Measurements from ENCODE around the gene CITED1. TPM values are rescaled to one million over a fixed set of nuclear protein-coding genes. Genes with fewer than 3 reads are reported as not detected.

CITED1 gene
- total RNA-seq, 1 donor from 2014 or later, result not detected

- peaks cover 2% of the 10 kb centered on the region for H3K36me3 ChIP-seq (ENCODE audit: control insufficient read depth, insufficient read depth, low read length)
- TF ChIP-seq CTCF (IDR thresholded peaks at IDR 0.05; ENCODE audit: insufficient read depth, low read length, poor library complexity, severe bottlenecking), result no peak
- no peak for DNase-seq (ENCODE audit: low read depth)
Measured at GRCh38 chrX:72271091-72271788, 34.5 kb downstream of the CITED1 start.

GRCh38 chrX:72270316-72270866, 35.3 kb downstream of the CITED1 start:
- H3K27me3 ChIP-seq (ENCODE audit: control insufficient read depth, insufficient read depth, low read length), result no peaks in the 10 kb centered on the region
- H3K4me3 ChIP-seq (ENCODE audit: low read depth, low read length), result no peak overlapping the region
- no peak for DNase-seq (ENCODE audit: low read depth)
- no peak for TF ChIP-seq CTCF (IDR thresholded peaks at IDR 0.05; ENCODE audit: insufficient read depth, low read length, poor library complexity, severe bottlenecking)
- H3K36me3 ChIP-seq (ENCODE audit: control insufficient read depth, insufficient read depth, low read length), result peaks cover 2% of the 10 kb centered on the region

More at GRCh38 chrX:72271091-72271788, 34.5 kb downstream of the CITED1 start:
- Histone ChIP-seq H3K27me3 (ENCODE audit: control insufficient read depth, insufficient read depth, low read length) (no peaks in the 10 kb centered on the region), H3K4me3 (ENCODE audit: low read depth, low read length) (no peak overlapping the region)

GRCh38 chrX:72269671-72270251, 36.0 kb downstream of the CITED1 start:
- DNase-seq (ENCODE audit: low read depth), result no peak
- TF ChIP-seq CTCF (IDR thresholded peaks at IDR 0.05; ENCODE audit: insufficient read depth, low read length, poor library complexity, severe bottlenecking), result no peak
- H3K36me3 ChIP-seq (ENCODE audit: control insufficient read depth, insufficient read depth, low read length), result peaks cover 2% of the 10 kb centered on the region

GRCh38 chrX:72268597-72269365, 36.9 kb downstream of the CITED1 start:
- H3K27me3 ChIP-seq (ENCODE audit: control insufficient read depth, insufficient read depth, low read length), result no peaks in the 10 kb centered on the region
- DNase-seq (ENCODE audit: low read depth), result no peak
- H3K4me3 ChIP-seq (ENCODE audit: low read depth, low read length), result no peak overlapping the region
- no peak for TF ChIP-seq CTCF (IDR thresholded peaks at IDR 0.05; ENCODE audit: insufficient read depth, low read length, poor library complexity, severe bottlenecking)
- H3K36me3 ChIP-seq (ENCODE audit: control insufficient read depth, insufficient read depth, low read length), result peaks cover 2% of the 10 kb centered on the region

More at GRCh38 chrX:72269671-72270251, 36.0 kb downstream of the CITED1 start:
- H3K27me3 ChIP-seq (ENCODE audit: control insufficient read depth, insufficient read depth, low read length), result no peaks in the 10 kb centered on the region
- no peak overlapping the region for H3K4me3 ChIP-seq (ENCODE audit: low read depth, low read length)

- no peaks in the 10 kb centered on the region for H3K27me3 ChIP-seq (ENCODE audit: control insufficient read depth, insufficient read depth, low read length)
- DNase-seq (ENCODE audit: low read depth), result no peak
- no peak for TF ChIP-seq CTCF (IDR thresholded peaks at IDR 0.05; ENCODE audit: insufficient read depth, low read length, poor library complexity, severe bottlenecking)
- no peak overlapping the region for H3K4me3 ChIP-seq (ENCODE audit: low read depth, low read length)
- H3K36me3 ChIP-seq (ENCODE audit: control insufficient read depth, insufficient read depth, low read length), result no peaks in the 10 kb centered on the region
Measured at GRCh38 chrX:72265263-72265662, 40.5 kb downstream of the CITED1 start.
